ENCODE measurements around the gene GRID2. TPM values are rescaled to one million over a fixed set of nuclear protein-coding genes. Genes with fewer than 3 reads are reported as not detected.

Gene GRID2
- total RNA-seq, 1 experiment from 2014 or later: not detected

DNA sequence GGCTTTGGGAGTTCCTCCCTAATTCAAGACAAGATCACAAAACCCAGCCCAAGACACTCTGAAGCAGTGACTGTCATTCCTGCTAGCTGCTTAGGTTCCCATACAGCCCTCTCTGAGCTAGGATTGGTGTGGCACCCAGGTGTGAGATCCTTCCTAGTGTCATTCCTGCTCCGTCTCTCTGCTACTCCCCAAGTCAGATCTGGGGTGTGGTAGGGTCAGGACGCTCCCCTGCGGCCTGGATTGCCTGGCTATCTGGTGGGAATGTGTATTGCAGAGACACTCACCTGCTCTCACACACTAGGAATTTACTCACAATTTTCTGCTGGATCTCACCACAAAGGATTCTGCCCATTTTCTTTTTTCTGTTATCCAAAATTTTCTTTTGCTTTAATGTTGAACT lies 964.0 kb downstream of the GRID2 start:
- Histone ChIP-seq H3K36me3 (ENCODE audit: control insufficient read depth, insufficient read depth, low read length) (no peaks in the 10 kb centered on the region), H3K27me3 (replicated peaks; ENCODE audit: control insufficient read depth, insufficient read depth, low read length) (no peaks in the 10 kb centered on the region), H3K4me3 (ENCODE audit: low read depth, low read length) (no peak overlapping the region), H3K4me1 (no peaks in the 10 kb centered on the region), H3K9me3 (no peaks in the 10 kb centered on the region)
- Mint-ChIP-seq H3K36me3 (ENCODE audit: insufficient read depth, unreplicated experiment) (no peaks in the 10 kb centered on the region), H3K4me3 (ENCODE audit: unreplicated experiment) (no peak overlapping the region), H3K27me3 (ENCODE audit: insufficient read depth, unreplicated experiment) (no peaks in the 10 kb centered on the region), H3K9me3 (ENCODE audit: unreplicated experiment) (no peaks in the 10 kb centered on the region), H3K4me1 (ENCODE audit: low read depth, unreplicated experiment) (no peaks in the 10 kb centered on the region), H3K27ac (ENCODE audit: unreplicated experiment) (no peak overlapping the region)
- CTCF ChIA-PET: no interaction called here
- TF ChIP-seq, protein P1, sequence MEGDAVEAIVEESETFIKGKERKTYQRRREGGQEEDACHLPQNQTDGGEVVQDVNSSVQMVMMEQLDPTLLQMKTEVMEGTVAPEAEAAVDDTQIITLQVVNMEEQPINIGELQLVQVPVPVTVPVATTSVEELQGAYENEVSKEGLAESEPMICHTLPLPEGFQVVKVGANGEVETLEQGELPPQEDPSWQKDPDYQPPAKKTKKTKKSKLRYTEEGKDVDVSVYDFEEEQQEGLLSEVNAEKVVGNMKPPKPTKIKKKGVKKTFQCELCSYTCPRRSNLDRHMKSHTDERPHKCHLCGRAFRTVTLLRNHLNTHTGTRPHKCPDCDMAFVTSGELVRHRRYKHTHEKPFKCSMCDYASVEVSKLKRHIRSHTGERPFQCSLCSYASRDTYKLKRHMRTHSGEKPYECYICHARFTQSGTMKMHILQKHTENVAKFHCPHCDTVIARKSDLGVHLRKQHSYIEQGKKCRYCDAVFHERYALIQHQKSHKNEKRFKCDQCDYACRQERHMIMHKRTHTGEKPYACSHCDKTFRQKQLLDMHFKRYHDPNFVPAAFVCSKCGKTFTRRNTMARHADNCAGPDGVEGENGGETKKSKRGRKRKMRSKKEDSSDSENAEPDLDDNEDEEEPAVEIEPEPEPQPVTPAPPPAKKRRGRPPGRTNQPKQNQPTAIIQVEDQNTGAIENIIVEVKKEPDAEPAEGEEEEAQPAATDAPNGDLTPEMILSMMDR (IDR thresholded peaks at IDR 0.05; ENCODE audit: insufficient read depth in 1 of 2, low read depth in 1 of 2, low read length in 1 of 2, severe bottlenecking in 1 of 2, unreplicated experiment in 1 of 2): no peak
- no peak for DNase-seq
- intact Hi-C loops (cut with micrococcal nuclease; ENCODE audit: unreplicated experiment): no loop called here
- POLR2A ChIA-PET: no interaction called here
- BruUV-seq (replicated peaks): no TSS peak

DNA sequence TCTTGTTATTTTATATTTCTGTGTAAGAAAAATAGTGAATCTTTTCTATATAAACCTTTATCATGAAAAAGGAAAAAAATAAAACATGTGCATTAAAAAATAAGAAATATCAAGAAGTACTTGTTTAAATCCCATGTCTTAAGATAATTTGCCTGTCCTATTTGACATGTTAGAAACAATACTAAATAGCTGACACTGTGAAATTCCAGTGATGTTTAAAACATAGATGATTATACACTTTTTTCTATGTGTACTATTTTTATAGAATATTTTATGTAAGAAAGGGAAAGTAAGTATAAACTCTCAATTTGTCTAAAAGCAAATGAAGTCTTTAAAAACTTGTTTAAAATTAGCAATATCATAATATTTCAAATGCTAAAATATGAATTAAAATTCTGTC lies 981.6 kb downstream of the GRID2 start:
- TF ChIP-seq, protein P1 (IDR thresholded peaks at IDR 0.05; ENCODE audit: insufficient read depth in 1 of 2, low read depth in 1 of 2, low read length in 1 of 2, severe bottlenecking in 1 of 2, unreplicated experiment in 1 of 2): no peak
- no peaks in the 10 kb centered on the region for H3K9me3 Mint-ChIP-seq (ENCODE audit: unreplicated experiment)
- H3K4me1 ChIP-seq: no peaks in the 10 kb centered on the region

GRCh38 chr4:93289241-93289640 lies 985.5 kb downstream of the GRID2 start:
- H3K27me3 Mint-ChIP-seq (ENCODE audit: insufficient read depth, unreplicated experiment): peaks cover 5% of the 10 kb centered on the region
- Histone ChIP-seq H3K4me3 (ENCODE audit: low read depth, low read length) (no peak overlapping the region), H3K4me1 (no peaks in the 10 kb centered on the region), H3K27me3 (replicated peaks; ENCODE audit: control insufficient read depth, insufficient read depth, low read length) (no peaks in the 10 kb centered on the region), H3K9me3 (no peaks in the 10 kb centered on the region), H3K36me3 (ENCODE audit: control insufficient read depth, insufficient read depth, low read length) (no peaks in the 10 kb centered on the region)
- POLR2A ChIA-PET: no interaction called here
- no peak for DNase-seq
- no peaks in the 10 kb centered on the region for H3K36me3 Mint-ChIP-seq (ENCODE audit: insufficient read depth, unreplicated experiment)
- no peaks in the 10 kb centered on the region for H3K9me3 Mint-ChIP-seq (ENCODE audit: unreplicated experiment)
- H3K27ac Mint-ChIP-seq (ENCODE audit: unreplicated experiment): no peak overlapping the region
- TF ChIP-seq, protein P1 (IDR thresholded peaks at IDR 0.05; ENCODE audit: insufficient read depth in 1 of 2, low read depth in 1 of 2, low read length in 1 of 2, severe bottlenecking in 1 of 2, unreplicated experiment in 1 of 2): no peak
- BruUV-seq (replicated peaks): no TSS peak
- H3K4me3 Mint-ChIP-seq (ENCODE audit: unreplicated experiment): no peak overlapping the region
- no peaks in the 10 kb centered on the region for H3K4me1 Mint-ChIP-seq (ENCODE audit: low read depth, unreplicated experiment)
- intact Hi-C loops (cut with micrococcal nuclease; ENCODE audit: unreplicated experiment): no loop called here
- CTCF ChIA-PET: no interaction called here

More for the DNA sequence above, 981.6 kb downstream of the GRID2 start:
- Histone ChIP-seq H3K4me3 (ENCODE audit: low read depth, low read length) (no peak overlapping the region), H3K9me3 (no peaks in the 10 kb centered on the region), H3K36me3 (ENCODE audit: control insufficient read depth, insufficient read depth, low read length) (no peaks in the 10 kb centered on the region), H3K27me3 (replicated peaks; ENCODE audit: control insufficient read depth, insufficient read depth, low read length) (no peaks in the 10 kb centered on the region)
- ChIA-PET CTCF (no interaction called here), POLR2A (no interaction called here)
- BruUV-seq (replicated peaks): no TSS peak
- H3K4me3 Mint-ChIP-seq (ENCODE audit: unreplicated experiment): no peak overlapping the region
- H3K36me3 Mint-ChIP-seq (ENCODE audit: insufficient read depth, unreplicated experiment): no peaks in the 10 kb centered on the region
- H3K4me1 Mint-ChIP-seq (ENCODE audit: low read depth, unreplicated experiment): no peaks in the 10 kb centered on the region
- no peak overlapping the region for H3K27ac Mint-ChIP-seq (ENCODE audit: unreplicated experiment)
- intact Hi-C loops (cut with micrococcal nuclease; ENCODE audit: unreplicated experiment): no loop called here
- peaks cover 3% of the 10 kb centered on the region for H3K27me3 Mint-ChIP-seq (ENCODE audit: insufficient read depth, unreplicated experiment)
- no peak for DNase-seq
